BLaER1 (cell line): ENCODE results near the gene COL4A1.

Experiments
- H3K27ac ChIP-seq: shearing (Covaris generic); formaldehyde crosslinking; 2 replicates; pipeline ENCODE4 v1.8.1; 2022
- H3K27me3 ChIP-seq: shearing (Covaris generic); formaldehyde crosslinking; 2 replicates; pipeline ENCODE4 v1.8.1; 2022
- H3K36me3 ChIP-seq: shearing (Covaris generic); formaldehyde crosslinking; 2 replicates; pipeline ENCODE4 v1.8.1; 2022
- H3K4me1 ChIP-seq: shearing (Covaris generic); formaldehyde crosslinking; 2 replicates; pipeline ENCODE4 v1.8.1; 2022
- H3K4me2 ChIP-seq: shearing (Covaris generic); formaldehyde crosslinking; 2 replicates; pipeline ENCODE4 v1.8.1; 2022
- H3K4me3 ChIP-seq: shearing (Covaris generic); formaldehyde crosslinking; 2 replicates; pipeline ENCODE4 v1.8.1; 2022
- H3K9ac ChIP-seq: shearing (Covaris generic); formaldehyde crosslinking; 2 replicates; pipeline ENCODE4 v1.8.1; 2022
- H3K9me3 ChIP-seq: shearing (Covaris generic); formaldehyde crosslinking; 2 replicates; pipeline ENCODE4 v1.8.1; 2022
- H4K20me1 ChIP-seq: shearing (Covaris generic); formaldehyde crosslinking; 2 replicates; pipeline ENCODE4 v1.8.1; 2022
- Cebpa-rat ChIP-seq: shearing (Covaris generic); IDR thresholded peaks from 2 replicates; pipeline ENCODE4 v1.8.1; 2022

Gene COL4A1

DNA sequence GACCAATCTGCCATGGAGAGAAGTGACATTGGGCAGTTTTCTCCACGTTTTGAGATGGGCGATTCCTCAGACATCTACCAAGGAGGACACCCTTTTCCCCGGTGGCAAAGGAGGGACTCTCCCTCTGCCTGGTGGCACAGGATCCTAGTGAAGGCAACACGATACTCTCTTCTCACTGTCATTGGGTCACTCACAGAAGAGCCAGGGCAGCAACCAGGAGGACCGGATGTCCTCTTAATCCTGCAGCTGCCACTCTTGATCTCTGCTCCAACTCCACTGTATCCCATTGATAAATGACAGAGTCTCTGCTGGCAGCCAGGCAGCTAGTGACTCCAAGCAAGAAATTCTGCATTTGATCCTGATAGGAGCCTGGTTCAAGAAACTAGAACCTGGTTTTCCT is 42.3 kb upstream of the COL4A1 start:
- H3K9me3 ChIP-seq: no peaks in the 10 kb centered on the region
- H3K9ac ChIP-seq: no peak overlapping the region
- no peaks in the 10 kb centered on the region for H4K20me1 ChIP-seq
- no peak overlapping the region for H3K4me3 ChIP-seq
- TF ChIP-seq Cebpa-rat: no peak
- H3K36me3 ChIP-seq: no peaks in the 10 kb centered on the region
- no peak overlapping the region for H3K27ac ChIP-seq
- no peaks in the 10 kb centered on the region for H3K27me3 ChIP-seq
- H3K4me1 ChIP-seq: no peaks in the 10 kb centered on the region; the same call in 1 of the 2 replicates
- no peak overlapping the region for H3K4me2 ChIP-seq

DNA sequence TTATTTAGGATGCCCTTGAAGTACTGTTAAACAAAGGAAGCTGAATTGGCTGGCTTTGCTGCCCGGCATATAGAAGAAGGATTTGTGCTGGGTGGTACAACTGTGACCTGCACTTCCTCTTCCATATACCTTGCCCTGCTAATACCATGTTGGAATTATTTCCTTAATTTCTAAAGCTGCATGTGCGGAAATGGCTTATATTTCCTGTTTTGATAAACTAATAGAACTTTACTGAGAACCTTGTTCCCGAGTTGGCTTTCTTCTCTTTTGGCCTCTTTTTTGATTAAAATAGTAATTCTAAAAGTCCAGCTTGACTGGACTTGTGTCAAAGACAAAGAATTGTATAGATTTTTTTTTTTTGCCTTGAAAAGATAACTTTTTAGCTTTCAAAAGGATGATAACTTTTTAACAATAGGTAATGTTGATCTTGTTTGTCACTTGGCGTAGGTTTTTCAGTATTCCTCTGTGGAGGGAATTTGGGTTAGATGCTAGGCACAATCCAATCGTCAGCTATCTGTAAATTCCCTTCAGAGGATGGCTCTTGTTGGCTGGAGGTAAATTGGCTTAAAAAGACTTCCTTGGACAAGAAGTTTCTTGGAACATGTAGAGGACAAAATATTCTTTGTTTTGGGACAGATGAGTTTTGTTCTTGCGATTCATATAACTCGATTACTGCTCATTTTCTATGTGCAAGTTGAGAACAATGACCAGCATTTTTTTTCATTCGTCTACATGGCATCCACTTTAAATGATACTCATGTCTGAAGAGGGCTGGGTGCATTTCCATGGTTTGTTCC is 41.5 kb upstream of the COL4A1 start:
- Histone ChIP-seq H3K36me3 (no peaks in the 10 kb centered on the region), H3K4me3 (no peak overlapping the region), H3K4me1 (no peaks in the 10 kb centered on the region; the same call in 1 of the 2 replicates), H3K9ac (no peak overlapping the region), H3K27me3 (no peaks in the 10 kb centered on the region), H4K20me1 (no peaks in the 10 kb centered on the region), H3K9me3 (no peaks in the 10 kb centered on the region), H3K27ac (no peak overlapping the region), H3K4me2 (no peak overlapping the region)
- TF ChIP-seq Cebpa-rat: no peak

DNA sequence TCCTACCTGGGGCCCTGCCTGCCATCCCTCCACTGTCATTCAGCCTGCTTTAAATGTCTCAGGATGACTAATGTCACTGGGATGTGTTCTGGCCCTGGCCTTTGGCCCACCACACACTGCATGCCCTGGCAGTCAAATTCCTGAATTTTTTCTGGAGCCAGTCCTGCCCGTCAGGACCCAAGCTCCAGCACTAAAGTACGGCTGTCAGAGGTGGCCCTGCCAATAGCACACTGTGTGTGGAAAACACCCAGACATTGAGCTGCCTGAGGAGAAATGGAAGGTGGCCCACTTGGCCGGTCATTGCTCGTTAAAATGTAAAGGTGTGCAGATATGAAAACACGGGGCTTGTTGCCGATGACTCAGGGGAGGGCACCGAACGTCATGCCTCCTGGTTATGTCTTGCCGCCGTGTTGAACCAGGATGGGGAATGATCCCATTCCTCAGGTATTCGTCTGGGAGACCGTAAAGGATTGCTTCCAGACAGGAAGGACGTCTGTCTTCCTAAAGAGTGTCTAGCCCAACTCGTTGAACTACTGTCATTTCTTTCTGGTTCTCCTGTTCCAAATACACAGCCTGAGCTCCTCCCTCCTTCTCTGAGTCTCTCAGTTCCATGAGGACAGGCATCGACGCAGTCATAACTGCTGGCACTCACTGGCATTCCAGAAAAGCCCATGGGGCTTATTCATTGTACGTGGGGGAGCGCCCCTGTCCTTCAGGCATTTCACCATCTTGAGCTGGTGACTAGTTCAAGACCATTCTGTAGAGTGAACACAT is 40.8 kb upstream of the COL4A1 start:
- H3K9me3 ChIP-seq: no peaks in the 10 kb centered on the region
- no peaks in the 10 kb centered on the region for H4K20me1 ChIP-seq

DNA sequence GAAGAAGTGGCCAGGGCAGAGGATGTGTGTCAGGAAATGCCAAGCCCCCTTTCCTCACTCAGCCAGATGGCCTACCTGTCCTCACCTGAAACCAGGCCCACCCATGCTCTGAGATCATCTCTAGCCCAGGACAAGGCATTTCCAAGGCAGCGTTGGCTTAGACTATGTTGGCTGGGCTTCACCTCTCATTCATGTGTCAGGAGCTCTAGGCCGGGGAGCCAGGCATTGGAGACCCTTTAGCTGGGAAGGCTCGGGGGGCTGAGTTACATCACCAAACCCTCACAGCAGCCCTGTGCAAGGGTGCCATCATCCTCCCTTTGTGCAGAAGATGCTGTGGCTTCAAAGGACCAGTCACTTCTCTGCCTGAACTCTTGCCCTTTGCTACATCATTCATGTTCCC is 40.1 kb upstream of the COL4A1 start:
- no peaks in the 10 kb centered on the region for H3K36me3 ChIP-seq
- H3K4me2 ChIP-seq: no peak overlapping the region
- H3K4me1 ChIP-seq: no peaks in the 10 kb centered on the region
- no peaks in the 10 kb centered on the region for H3K9me3 ChIP-seq
- TF ChIP-seq Cebpa-rat: no peak
- H4K20me1 ChIP-seq: no peaks in the 10 kb centered on the region
- H3K27ac ChIP-seq: no peak overlapping the region
- no peak overlapping the region for H3K4me3 ChIP-seq
- no peak overlapping the region for H3K9ac ChIP-seq
- no peaks in the 10 kb centered on the region for H3K27me3 ChIP-seq

More for the DNA sequence above, 40.8 kb upstream of the COL4A1 start:
- Histone ChIP-seq H3K4me2 (no peak overlapping the region), H3K36me3 (no peaks in the 10 kb centered on the region), H3K4me1 (no peaks in the 10 kb centered on the region; the same call in 1 of the 2 replicates), H3K4me3 (no peak overlapping the region), H3K9ac (no peak overlapping the region), H3K27me3 (no peaks in the 10 kb centered on the region), H3K27ac (no peak overlapping the region)
- no peak for TF ChIP-seq Cebpa-rat

DNA sequence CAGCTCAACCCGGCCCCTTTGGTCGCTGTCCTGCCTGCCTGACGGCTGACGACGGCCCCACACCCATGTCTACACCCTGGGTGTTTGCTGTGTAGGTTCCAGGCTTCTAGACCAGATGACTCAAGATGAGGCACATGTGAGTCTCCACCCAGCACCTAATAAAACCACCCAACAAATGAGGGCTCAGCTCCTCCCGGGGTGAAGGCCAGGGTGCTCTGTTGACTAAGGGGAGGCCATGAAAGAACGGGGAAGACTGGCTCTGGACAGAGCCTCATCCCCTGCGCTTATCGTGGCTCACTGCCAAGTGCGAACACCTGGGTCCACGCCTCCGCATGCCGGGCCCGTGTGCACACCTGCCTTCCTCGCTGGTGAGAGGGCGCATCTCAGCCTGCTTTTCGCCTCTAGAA is 39.7 kb upstream of the COL4A1 start:
- H3K4me2 ChIP-seq: no peak overlapping the region

DNA sequence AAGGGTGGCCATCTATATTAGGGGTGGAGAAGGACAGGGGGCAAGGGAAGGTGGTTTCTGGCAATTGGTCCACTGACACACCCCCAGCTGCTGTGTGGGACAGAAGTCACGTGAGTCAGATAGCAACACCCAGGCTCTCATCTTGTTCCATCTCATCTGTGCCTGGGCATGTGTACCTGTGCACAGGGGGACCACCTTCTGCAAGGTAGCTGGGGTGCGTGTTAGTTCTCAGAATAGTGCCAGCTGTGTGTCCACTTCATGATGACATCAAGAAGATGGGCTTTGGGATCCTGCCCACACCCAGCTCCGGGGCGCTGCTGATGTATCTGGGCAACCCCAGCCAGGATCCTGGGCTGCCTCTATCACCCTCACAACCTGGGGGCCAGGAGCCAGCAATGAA is 38.7 kb upstream of the COL4A1 start:
- no peak overlapping the region for H3K4me2 ChIP-seq
- H4K20me1 ChIP-seq: no peaks in the 10 kb centered on the region
- H3K36me3 ChIP-seq: no peaks in the 10 kb centered on the region
- no peak overlapping the region for H3K4me3 ChIP-seq
- H3K4me1 ChIP-seq: peaks cover 9% of the 10 kb centered on the region
- H3K27ac ChIP-seq: no peak overlapping the region
- no peaks in the 10 kb centered on the region for H3K9me3 ChIP-seq
- H3K9ac ChIP-seq: no peak overlapping the region
- no peak for TF ChIP-seq Cebpa-rat
- H3K27me3 ChIP-seq: no peaks in the 10 kb centered on the region

More for the DNA sequence above, 39.7 kb upstream of the COL4A1 start:
- Histone ChIP-seq H3K9me3 (no peaks in the 10 kb centered on the region), H3K4me3 (no peak overlapping the region), H3K9ac (no peak overlapping the region), H3K36me3 (no peaks in the 10 kb centered on the region), H3K4me1 (no peaks in the 10 kb centered on the region; the same call in 1 of the 2 replicates), H3K27me3 (no peaks in the 10 kb centered on the region), H3K27ac (no peak overlapping the region), H4K20me1 (no peaks in the 10 kb centered on the region)
- TF ChIP-seq Cebpa-rat: no peak

DNA sequence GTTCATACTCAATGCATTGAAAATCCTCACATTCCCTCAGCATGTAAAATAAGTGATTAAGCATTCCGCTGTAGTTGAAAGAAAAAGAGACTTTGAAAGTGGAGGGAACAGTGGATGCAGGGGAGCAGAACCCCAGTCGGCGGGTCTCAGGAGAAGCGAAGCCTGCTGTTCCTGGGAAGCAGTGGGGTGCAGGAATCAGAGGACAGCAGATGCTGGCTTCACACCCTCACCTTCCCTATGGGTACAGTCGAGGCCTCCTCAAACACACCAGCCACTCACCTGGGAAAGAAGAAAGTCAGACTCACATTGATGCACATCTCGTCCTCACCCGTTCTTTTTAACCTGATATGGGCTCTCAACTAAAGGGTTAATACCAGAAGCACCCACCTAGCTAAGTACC is 38.3 kb upstream of the COL4A1 start:
- TF ChIP-seq Cebpa-rat: no peak
- Histone ChIP-seq H3K27me3 (no peaks in the 10 kb centered on the region), H4K20me1 (no peaks in the 10 kb centered on the region), H3K9me3 (no peaks in the 10 kb centered on the region), H3K4me2 (no peak overlapping the region), H3K4me1 (peaks cover 13% of the 10 kb centered on the region), H3K9ac (no peak overlapping the region), H3K27ac (no peak overlapping the region), H3K36me3 (no peaks in the 10 kb centered on the region), H3K4me3 (no peak overlapping the region)

DNA sequence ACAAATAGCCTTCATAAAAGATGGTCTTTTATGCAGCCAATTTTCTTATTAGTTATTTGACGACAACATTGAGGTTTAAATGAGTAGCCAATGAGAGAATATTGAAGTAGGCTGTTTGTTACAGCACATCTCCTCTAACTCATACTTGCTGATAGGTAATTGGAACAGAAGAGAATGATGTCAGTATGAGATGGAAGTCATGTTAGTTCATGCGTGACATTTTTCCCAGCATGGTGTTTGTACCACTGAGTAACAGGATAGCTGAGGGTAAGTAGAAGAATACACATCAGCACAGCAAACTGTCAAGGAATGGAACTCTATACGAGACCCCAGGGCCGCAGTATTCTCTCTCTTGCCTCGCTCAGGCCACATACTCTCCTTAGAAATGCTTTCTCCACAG is 37.4 kb upstream of the COL4A1 start:
- no peak overlapping the region for H3K9ac ChIP-seq
- no peaks in the 10 kb centered on the region for H3K36me3 ChIP-seq
- H3K4me1 ChIP-seq: peaks cover 17% of the 10 kb centered on the region
- H3K9me3 ChIP-seq: no peaks in the 10 kb centered on the region
- no peak overlapping the region for H3K4me2 ChIP-seq
- H3K4me3 ChIP-seq: no peak overlapping the region
- no peaks in the 10 kb centered on the region for H3K27me3 ChIP-seq
- TF ChIP-seq Cebpa-rat: no peak
- H4K20me1 ChIP-seq: no peaks in the 10 kb centered on the region
- no peak overlapping the region for H3K27ac ChIP-seq

DNA sequence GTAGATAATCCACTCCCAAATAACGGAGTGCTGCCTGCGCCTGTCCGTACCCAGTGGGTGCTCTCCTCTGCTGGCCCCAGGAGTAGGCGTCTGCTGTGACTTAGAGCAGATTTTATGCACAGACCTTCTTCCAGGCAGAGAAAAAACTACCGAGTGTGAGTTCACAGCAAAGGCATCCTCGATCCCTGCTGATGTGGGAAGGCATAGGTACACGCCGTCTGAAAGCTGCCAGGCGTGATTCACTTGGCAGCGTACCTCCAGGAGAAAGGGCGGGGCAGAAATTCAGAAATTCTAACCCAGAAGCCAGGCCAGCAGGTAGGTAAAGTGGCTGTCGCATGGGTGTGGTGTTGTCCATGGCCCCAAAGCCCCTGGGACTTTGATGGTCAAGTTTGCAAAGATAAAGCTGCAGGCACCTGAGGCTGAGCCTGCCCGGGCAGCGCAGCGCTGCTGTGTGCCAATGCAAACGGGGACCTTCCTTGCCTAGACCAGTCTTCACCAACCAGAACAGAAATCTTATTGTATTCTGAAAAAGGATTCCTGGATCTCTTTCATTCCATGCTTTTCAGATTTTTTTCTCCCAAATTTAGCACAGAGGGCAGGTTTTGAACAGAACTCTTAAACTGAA is 36.4 kb upstream of the COL4A1 start:
- Histone ChIP-seq H3K4me1 (peaks cover 17% of the 10 kb centered on the region), H3K27ac (no peak overlapping the region), H3K27me3 (no peaks in the 10 kb centered on the region), H3K4me3 (no peak overlapping the region), H3K9me3 (no peaks in the 10 kb centered on the region), H3K4me2 (no peak overlapping the region), H4K20me1 (no peaks in the 10 kb centered on the region), H3K9ac (no peak overlapping the region), H3K36me3 (no peaks in the 10 kb centered on the region)
- TF ChIP-seq Cebpa-rat: no peak

DNA sequence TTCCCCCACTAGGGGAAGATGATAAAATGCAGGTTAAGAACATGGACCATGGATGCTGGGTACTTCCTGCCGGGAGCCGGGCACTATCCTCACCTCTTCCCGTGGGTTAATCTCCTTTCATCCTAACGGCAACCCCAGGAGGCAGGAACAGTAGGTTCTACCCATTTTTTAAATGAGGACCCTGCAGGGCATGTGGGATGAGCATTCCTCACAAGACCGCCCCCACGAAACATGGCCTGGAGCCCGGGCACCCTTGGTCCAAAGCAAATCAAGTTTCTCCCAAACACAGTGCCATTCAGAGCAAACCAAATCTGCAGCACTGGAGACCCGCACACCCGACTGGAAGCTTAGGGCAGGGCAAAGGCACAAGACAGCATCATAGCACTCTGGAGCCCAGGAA is 35.5 kb upstream of the COL4A1 start:
- Histone ChIP-seq H4K20me1 (no peaks in the 10 kb centered on the region), H3K27ac (no peak overlapping the region), H3K9me3 (peaks cover 1% of the 10 kb centered on the region), H3K27me3 (no peaks in the 10 kb centered on the region), H3K9ac (no peak overlapping the region), H3K36me3 (no peaks in the 10 kb centered on the region), H3K4me1 (peaks cover 17% of the 10 kb centered on the region), H3K4me3 (no peak overlapping the region), H3K4me2 (no peak overlapping the region)
- no peak for TF ChIP-seq Cebpa-rat
